Endodermal cell (in vitro differentiated cells): ENCODE results near the gene CEACAM5. TPM values are rescaled to one million over a fixed set of nuclear protein-coding genes. Genes with fewer than 3 reads are reported as not detected.

Experiments
- DNase-seq: peaks from one replicate; pipeline ENCODE4 v3.0.0-alpha.2; 2017
- H3K27ac ChIP-seq: 2 replicates; pipeline ENCODE4 v1.5.1; 2013; ENCODE audit warnings: mild to moderate bottlenecking, low read depth, low read length, moderate library complexity
- H3K27me3 ChIP-seq: 2 replicates; pipeline ENCODE4 v1.6.1; 2013; ENCODE audit warnings: mild to moderate bottlenecking, low read length, moderate library complexity; ENCODE audit not compliant: insufficient read depth, control insufficient read depth, poor library complexity, severe bottlenecking
- H3K36me3 ChIP-seq: 2 replicates; pipeline ENCODE4 v1.7.0; 2013; ENCODE audit warnings: mild to moderate bottlenecking, low read length, moderate library complexity; ENCODE audit not compliant: control insufficient read depth, insufficient read depth
- H3K4me1 ChIP-seq: one replicate; pipeline ENCODE4 v1.7.0; 2013; ENCODE audit warnings: low read length; ENCODE audit not compliant: control insufficient read depth, insufficient read depth
- H3K4me3 ChIP-seq: 2 replicates; pipeline ENCODE4 v1.5.1; 2013; ENCODE audit warnings: mild to moderate bottlenecking, low read length, moderate library complexity
- H3K9ac ChIP-seq: 2 replicates; pipeline ENCODE4 v1.6.1; 2013; ENCODE audit warnings: mild to moderate bottlenecking, low read length, moderate library complexity; ENCODE audit not compliant: poor library complexity, severe bottlenecking; ENCODE audit errors: extremely low read depth
- H3K9me3 ChIP-seq: 2 replicates; pipeline ENCODE4 v1.6.1; 2013; ENCODE audit warnings: mild to moderate bottlenecking, low read length, moderate library complexity; ENCODE audit not compliant: control insufficient read depth
- H3K27ac Mint-ChIP-seq: 2 replicates; pipeline ENCODE4 v1.8.0; 2020; ENCODE audit warnings: mixed read lengths
- H3K27me3 Mint-ChIP-seq: 2 replicates; pipeline ENCODE4 v1.8.0; 2021; ENCODE audit warnings: mild to moderate bottlenecking, mixed read lengths; ENCODE audit not compliant: insufficient read depth
- H3K36me3 Mint-ChIP-seq: 2 replicates; pipeline ENCODE4 v1.8.0; 2020; ENCODE audit warnings: low read depth, mixed read lengths
- H3K4me1 Mint-ChIP-seq: 2 replicates; pipeline ENCODE4 v1.8.0; 2020; ENCODE audit warnings: mixed read lengths
- H3K4me3 Mint-ChIP-seq: 2 replicates; pipeline ENCODE4 v1.8.0; 2020; ENCODE audit warnings: mild to moderate bottlenecking, moderate library complexity, mixed read lengths
- H3K9me3 Mint-ChIP-seq: 2 replicates; pipeline ENCODE4 v1.8.0; 2020; ENCODE audit warnings: mild to moderate bottlenecking, mixed read lengths
- CTCF ChIP-seq: fragments of 200-600 bp; sonication (generic); conservative IDR thresholded peaks from 2 replicates; pipeline ENCODE4 v1.5.0; 2021; ENCODE audit warnings: antibody characterized with exemption, mild to moderate bottlenecking
- WGBS, 2 experiments: methylation state at CpG; one replicate each; pipeline versions ENCODE4 v1.1.5 to v1.1.7; 2013; ENCODE audit warnings: missing lambda C conversion rate in 2 of 2, mixed read lengths in 1 of 2; ENCODE audit not compliant: insufficient coverage in 1 of 2, insufficient read length in 1 of 2; 5-methylcytosine and 5-hydroxymethylcytosine counted together
- total RNA-seq, 2 donors: library from RNA; stranded (reverse); fragmentation: NEBNext Ultra II Directional in 1 of 2; extraction: Animal tissue kit (Norgen Biotek cat#: 25700) in 1 of 2; gene quantifications; 2 replicates in 1 of 2; 3 replicates in 1 of 2; pipeline ENCODE4 v1.2.1, GENCODE V29; 2021

The CEACAM5 gene
- total RNA-seq, 2 donors from 2014 or later = not detected

GRCh38 chr19:41734585-41734984, 26.2 kb downstream of the CEACAM5 start:
- no peak for TF ChIP-seq CTCF
- H3K4me3 Mint-ChIP-seq = no peak overlapping the region

GRCh38 chr19:41735071-41735600, 26.7 kb downstream of the CEACAM5 start:
- H3K27ac Mint-ChIP-seq = no peak overlapping the region
- Histone ChIP-seq H3K36me3 (no peaks in the 10 kb centered on the region), H3K9ac (no peak overlapping the region), H3K4me1 (peaks cover 4% of the 10 kb centered on the region), H3K4me3 (peak overlapping the region; percentile 56), H3K27ac (no peak overlapping the region), H3K27me3 (peaks cover 7% of the 10 kb centered on the region), H3K9me3 (no peaks in the 10 kb centered on the region)
- H3K4me1 Mint-ChIP-seq = no peaks in the 10 kb centered on the region
- no peak overlapping the region for H3K4me3 Mint-ChIP-seq
- WGBS, 2 experiments = 66 to 72% methylated on average over 4 to 5 of the region's 5 CpGs
- peaks cover 78% of the 10 kb centered on the region for H3K9me3 Mint-ChIP-seq
- peaks cover 1% of the 10 kb centered on the region for H3K27me3 Mint-ChIP-seq
- H3K36me3 Mint-ChIP-seq = no peaks in the 10 kb centered on the region
- no peak for TF ChIP-seq CTCF
- no peak for DNase-seq

More at GRCh38 chr19:41734585-41734984, 26.2 kb downstream of the CEACAM5 start:
- Histone ChIP-seq H3K36me3 (no peaks in the 10 kb centered on the region), H3K9ac (no peak overlapping the region), H3K4me3 (peak overlapping the region; percentile 56), H3K4me1 (peaks cover 3% of the 10 kb centered on the region), H3K27me3 (peaks cover 7% of the 10 kb centered on the region), H3K27ac (no peak overlapping the region), H3K9me3 (no peaks in the 10 kb centered on the region)
- DNase-seq = no peak
- Mint-ChIP-seq H3K27me3 (peaks cover 1% of the 10 kb centered on the region), H3K27ac (no peak overlapping the region), H3K9me3 (peaks cover 77% of the 10 kb centered on the region), H3K36me3 (no peaks in the 10 kb centered on the region), H3K4me1 (no peaks in the 10 kb centered on the region)
- 75 to 78% methylated on average over 1 to 3 of the region's 3 CpGs for WGBS, 2 experiments

GRCh38 chr19:41739361-41739760, 30.9 kb downstream of the CEACAM5 start:
- H3K4me3 Mint-ChIP-seq = no peak overlapping the region
- no peaks in the 10 kb centered on the region for H3K27me3 ChIP-seq
- no peak overlapping the region for H3K27ac ChIP-seq
- no peaks in the 10 kb centered on the region for H3K36me3 ChIP-seq
- H3K4me1 ChIP-seq = peaks cover 7% of the 10 kb centered on the region
- peaks cover 63% of the 10 kb centered on the region for H3K9me3 Mint-ChIP-seq
- H3K27ac Mint-ChIP-seq = no peak overlapping the region
- no peak for DNase-seq
- no peaks in the 10 kb centered on the region for H3K36me3 Mint-ChIP-seq
- no peaks in the 10 kb centered on the region for H3K9me3 ChIP-seq
- no peaks in the 10 kb centered on the region for H3K4me1 Mint-ChIP-seq
- peaks cover 1% of the 10 kb centered on the region for H3K27me3 Mint-ChIP-seq
- TF ChIP-seq CTCF = no peak
- WGBS, 2 experiments = 49 to 64% methylated on average over 3 of the region's 3 CpGs
- H3K9ac ChIP-seq = no peak overlapping the region
- no peak overlapping the region for H3K4me3 ChIP-seq
